ENCODE results near the gene DBNDD1.
A peak's percentile ranks its signal among the peaks of the same experiment; 100 is the strongest.

Gene DBNDD1

GRCh38 chr16:90040152-90041023 lies 21.1 kb upstream of the DBNDD1 start:
- TF ChIP-seq PAX5 (IDR thresholded peaks at IDR 0.05; ENCODE audit: insufficient read depth, low read length, severe bottlenecking): no peak
- no peak for TF ChIP-seq POU2F2 (IDR thresholded peaks at IDR 0.05; ENCODE audit: low read depth, low read length)
- no peak for TF ChIP-seq SPI1 (IDR thresholded peaks at IDR 0.05; ENCODE audit: low read depth, low read length)
- no peak for TF ChIP-seq TAF1 (IDR thresholded peaks at IDR 0.05; ENCODE audit: low read depth, low read length)
- TF ChIP-seq POLR2AphosphoS5 (IDR thresholded peaks at IDR 0.05; ENCODE audit: low read depth, low read length): no peak
- TF ChIP-seq POLR2A (IDR thresholded peaks at IDR 0.05; ENCODE audit: low read depth, low read length): no peak
- DNase-seq (ENCODE audit: insufficient read length, low spot score) (no peak), FAIRE-seq (no peak)

- TF ChIP-seq SPI1 (IDR thresholded peaks at IDR 0.05; ENCODE audit: low read depth, low read length) (no peak), PAX5 (IDR thresholded peaks at IDR 0.05; ENCODE audit: insufficient read depth, low read length, severe bottlenecking) (no peak), POLR2AphosphoS5 (IDR thresholded peaks at IDR 0.05; ENCODE audit: low read depth, low read length) (no peak), POU2F2 (IDR thresholded peaks at IDR 0.05; ENCODE audit: low read depth, low read length) (no peak), TAF1 (IDR thresholded peaks at IDR 0.05; ENCODE audit: low read depth, low read length) (no peak), POLR2A (IDR thresholded peaks at IDR 0.05; ENCODE audit: low read depth, low read length) (no peak)
- no peak for FAIRE-seq
- DNase-seq (ENCODE audit: insufficient read length, low spot score): no peak
These were observed 18.0 kb upstream of the DBNDD1 start for GRCh38 chr16:90037276-90037675.

- DNase-seq (ENCODE audit: insufficient read length, low spot score) (no peak), FAIRE-seq (no peak)
- TF ChIP-seq PAX5 (IDR thresholded peaks at IDR 0.05; ENCODE audit: insufficient read depth, low read length, severe bottlenecking) (no peak), POLR2A (IDR thresholded peaks at IDR 0.05; ENCODE audit: low read depth, low read length) (no peak), TAF1 (IDR thresholded peaks at IDR 0.05; ENCODE audit: low read depth, low read length) (no peak), SPI1 (IDR thresholded peaks at IDR 0.05; ENCODE audit: low read depth, low read length) (no peak), POLR2AphosphoS5 (IDR thresholded peaks at IDR 0.05; ENCODE audit: low read depth, low read length) (no peak)
These were observed 16.6 kb upstream of the DBNDD1 start for GRCh38 chr16:90035902-90036301.

GRCh38 chr16:90034504-90034903 lies 15.2 kb upstream of the DBNDD1 start:
- FAIRE-seq (no peak), DNase-seq (ENCODE audit: insufficient read length, low spot score) (no peak)
- TF ChIP-seq SPI1 (IDR thresholded peaks at IDR 0.05; ENCODE audit: low read depth, low read length): no peak
- TF ChIP-seq PAX5 (IDR thresholded peaks at IDR 0.05; ENCODE audit: insufficient read depth, low read length, severe bottlenecking): no peak
- TF ChIP-seq TAF1 (IDR thresholded peaks at IDR 0.05; ENCODE audit: low read depth, low read length): no peak
- TF ChIP-seq POLR2AphosphoS5 (IDR thresholded peaks at IDR 0.05; ENCODE audit: low read depth, low read length): no peak
- TF ChIP-seq POLR2A (IDR thresholded peaks at IDR 0.05; ENCODE audit: low read depth, low read length): no peak
- no peak for TF ChIP-seq POU2F2 (IDR thresholded peaks at IDR 0.05; ENCODE audit: low read depth, low read length)

GRCh38 chr16:90033387-90033786 lies 14.1 kb upstream of the DBNDD1 start:
- TF ChIP-seq POLR2AphosphoS5 (IDR thresholded peaks at IDR 0.05; ENCODE audit: low read depth, low read length) (no peak), POLR2A (IDR thresholded peaks at IDR 0.05; ENCODE audit: low read depth, low read length) (no peak), PAX5 (IDR thresholded peaks at IDR 0.05; ENCODE audit: insufficient read depth, low read length, severe bottlenecking) (no peak), SPI1 (IDR thresholded peaks at IDR 0.05; ENCODE audit: low read depth, low read length) (no peak), POU2F2 (IDR thresholded peaks at IDR 0.05; ENCODE audit: low read depth, low read length) (no peak), TAF1 (IDR thresholded peaks at IDR 0.05; ENCODE audit: low read depth, low read length) (no peak)

GRCh38 chr16:90032674-90033331 lies 13.5 kb upstream of the DBNDD1 start:
- no peak for DNase-seq (ENCODE audit: insufficient read length, low spot score)
- no peak for FAIRE-seq
- TF ChIP-seq POLR2A (IDR thresholded peaks at IDR 0.05; ENCODE audit: low read depth, low read length): no peak
- no peak for TF ChIP-seq POLR2AphosphoS5 (IDR thresholded peaks at IDR 0.05; ENCODE audit: low read depth, low read length)
- TF ChIP-seq POU2F2 (IDR thresholded peaks at IDR 0.05; ENCODE audit: low read depth, low read length): no peak
- TF ChIP-seq SPI1 (IDR thresholded peaks at IDR 0.05; ENCODE audit: low read depth, low read length): no peak
- no peak for TF ChIP-seq PAX5 (IDR thresholded peaks at IDR 0.05; ENCODE audit: insufficient read depth, low read length, severe bottlenecking)
- no peak for TF ChIP-seq TAF1 (IDR thresholded peaks at IDR 0.05; ENCODE audit: low read depth, low read length)

More at GRCh38 chr16:90033387-90033786, 14.1 kb upstream of the DBNDD1 start:
- DNase-seq (ENCODE audit: insufficient read length, low spot score) (no peak), FAIRE-seq (no peak)

GRCh38 chr16:90031931-90032673 lies 12.8 kb upstream of the DBNDD1 start:
- no peak for DNase-seq (ENCODE audit: insufficient read length, low spot score)
- TF ChIP-seq POLR2AphosphoS5 (IDR thresholded peaks at IDR 0.05; ENCODE audit: low read depth, low read length): no peak
- TF ChIP-seq SPI1 (IDR thresholded peaks at IDR 0.05; ENCODE audit: low read depth, low read length): no peak
- no peak for TF ChIP-seq PAX5 (IDR thresholded peaks at IDR 0.05; ENCODE audit: insufficient read depth, low read length, severe bottlenecking)
- TF ChIP-seq TAF1 (IDR thresholded peaks at IDR 0.05; ENCODE audit: low read depth, low read length): no peak
- TF ChIP-seq POU2F2 (IDR thresholded peaks at IDR 0.05; ENCODE audit: low read depth, low read length): no peak
- TF ChIP-seq POLR2A (IDR thresholded peaks at IDR 0.05; ENCODE audit: low read depth, low read length): no peak
- peak; percentile 93 for FAIRE-seq

- TF ChIP-seq TAF1 (IDR thresholded peaks at IDR 0.05; ENCODE audit: low read depth, low read length) (no peak), SPI1 (IDR thresholded peaks at IDR 0.05; ENCODE audit: low read depth, low read length) (no peak), POLR2AphosphoS5 (IDR thresholded peaks at IDR 0.05; ENCODE audit: low read depth, low read length) (no peak), POU2F2 (IDR thresholded peaks at IDR 0.05; ENCODE audit: low read depth, low read length) (no peak), POLR2A (IDR thresholded peaks at IDR 0.05; ENCODE audit: low read depth, low read length) (no peak), PAX5 (IDR thresholded peaks at IDR 0.05; ENCODE audit: insufficient read depth, low read length, severe bottlenecking) (no peak)
- no peak for DNase-seq (ENCODE audit: insufficient read length, low spot score)
- FAIRE-seq: no peak
These were observed 12.1 kb upstream of the DBNDD1 start for GRCh38 chr16:90031186-90031930.
